ENCODE measurements around the gene CD55. TPM values are rescaled to one million over a fixed set of nuclear protein-coding genes. Genes with fewer than 3 reads are reported as not detected.
A peak's percentile ranks its signal among the peaks of the same experiment; 100 is the strongest.

CD55 gene
- 2.7 and 6.0 TPM in 2 replicates for total RNA-seq (2016; rRNA removed; fragmentation: Illumina TruSeq; extraction: Trizol)
- 0.79 and 0.91 TPM in 2 replicates for total RNA-seq (2016; cell fraction: cytosol; rRNA removed; fragmentation: Illumina TruSeq; extraction: Trizol; ENCODE audit: low read depth)
- 2.9 and 6.1 TPM in 2 replicates for total RNA-seq (2016; cell fraction: insoluble cytoplasmic fraction; rRNA removed; fragmentation: Illumina TruSeq; extraction: Trizol)
- 1.9 TPM in 2 replicates for total RNA-seq (2016; cell fraction: membrane; rRNA removed; fragmentation: Illumina TruSeq; extraction: Trizol)
- 7.4 and 8.5 TPM in 2 replicates for total RNA-seq (2016; cell fraction: nucleus; rRNA removed; fragmentation: Illumina TruSeq; extraction: Trizol)
- polyA plus RNA-seq (2011; rRNA removed), result 48.7 and 56.0 TPM in 2 replicates
- 28.9 and 51.0 TPM in 2 replicates for polyA plus RNA-seq (2011; cell fraction: cytosol; rRNA removed)
- polyA plus RNA-seq (2011; cell fraction: nucleus; rRNA removed), result 11.6 and 15.8 TPM in 2 replicates
- polyA plus RNA-seq (2012), result 36.4 and 48.7 TPM in 2 replicates
- 1.5 and 1.8 TPM in 2 replicates for polyA plus RNA-seq (2016; cell fraction: cytosol; fragmentation: Illumina TruSeq; extraction: Trizol; ENCODE audit: low read depth)
- polyA plus RNA-seq (2016; cell fraction: insoluble cytoplasmic fraction; fragmentation: Illumina TruSeq; extraction: Trizol; ENCODE audit: low read depth), result 4.6 and 4.8 TPM in 2 replicates
- polyA plus RNA-seq (2016; cell fraction: membrane; fragmentation: Illumina TruSeq; extraction: Trizol; ENCODE audit: low read depth), result 2.2 and 2.3 TPM in 2 replicates
- polyA plus RNA-seq (2016; cell fraction: nucleus; fragmentation: Illumina TruSeq; extraction: Trizol; ENCODE audit: insufficient read depth, low read depth), result 11.4 and 16.1 TPM in 2 replicates
- 17.0 and 617 TPM in 2 replicates for polyA minus RNA-seq (2011; rRNA and poly(A)+ RNA removed; ENCODE audit: low replicate concordance)
- polyA minus RNA-seq (2011; cell fraction: cytosol; rRNA and poly(A)+ RNA removed), result 24.7 and 25.8 TPM in 2 replicates
- 42.5 and 44.9 TPM in 2 replicates for polyA minus RNA-seq (2011; cell fraction: nucleus; rRNA and poly(A)+ RNA removed)
- Bru-seq, nascent RNA, result percentile 81 among the genes with signal in this experiment
- percentile 78 among the genes with signal in this experiment for BruChase-seq, experiment 1, labeled RNA remaining after a 6-hour chase
- percentile 74 among the genes with signal in this experiment for BruChase-seq, experiment 2, labeled RNA remaining after a 2-hour chase
- long read RNA-seq, experiment 1, partial matches to known transcripts, result 2 of 16 reads
- long read RNA-seq, experiment 1, other reads (novel, unspliced or antisense), result 9 of 16 reads
- long read RNA-seq, experiment 2, partial matches to known transcripts, result 16 of 85 reads
- long read RNA-seq, experiment 2, other reads (novel, unspliced or antisense), result 69 of 85 reads

- Histone ChIP-seq H3K9ac (ENCODE audit: insufficient read depth, low read depth, low read length) (peak within 1 kb of the TSS; percentile 85), H3K4me3 (replicated peaks in 1 of 3; ENCODE audit: insufficient read depth in 1 of 3, low read depth in 2 of 3, low read length in 3 of 3) (peak within 1 kb of the TSS; percentile 72 to 91 (median 83)), H3K9me3 (ENCODE audit: low read length) (no peaks in the 10 kb centered on the region), H3K27me3 (ENCODE audit: control insufficient read depth in 1 of 2, insufficient read depth in 2 of 2, low read length in 2 of 2) (no peaks in the 10 kb centered on the region; a peak in 2 of 5 replicates), H3K79me2 (ENCODE audit: insufficient read depth, low read length) (no peaks in the 10 kb centered on the region), H3K36me3 (replicated peaks in 1 of 2; ENCODE audit: control insufficient read depth in 1 of 2, insufficient read depth in 2 of 2, low read length in 2 of 2) (no peaks in the 10 kb centered on the region), H3K27ac (ENCODE audit: extremely low read length, insufficient read depth, low read length) (peak within 1 kb of the TSS; percentile 55), H4K20me1 (ENCODE audit: insufficient read depth, low read length) (no peaks in the 10 kb centered on the region), H2AFZ (ENCODE audit: low read length) (peak within 1 kb of the TSS; percentile 88), H3K4me1 (ENCODE audit: insufficient read depth, low read length) (peaks cover 14% of the 10 kb centered on the region; the same call in 1 of the 2 replicates), H3K4me2 (ENCODE audit: low read depth, low read length) (peak within 1 kb of the TSS; percentile 92)
- peak; percentile 68 for FAIRE-seq
- BruUV-seq (replicated peaks), result no TSS peak
- ChIA-PET POLR2A (interaction anchor here (0.6 to 2.2 kb wide), 22 partner anchors 9 to 296 kb away, joined by 3 to 25 read pairs (median 6); partner anchors contain the start of genes C1orf116, C4BPA, C4BPB and PFKFB2), CTCF (ENCODE audit: low intra/inter-chr PET ratio, low total read pairs) (interaction anchor here (1.0 kb wide), 1 partner anchor 237 kb away, joined by 3 read pairs; no protein-coding TSS in a partner anchor)
- peak; percentile 91 for DNase-seq (ENCODE audit: low spot score)
- in situ Hi-C loops (cut with HindIII; ENCODE audit: extremely low pct_ligation_motif_present, low pct_unique_long_range_greater_than_20kb) (no loop called here), intact Hi-C loops (cut with micrococcal nuclease; ENCODE audit: unreplicated experiment) (loop anchor here (1.0 to 5.0 kb wide), 3 partner anchors 80 to 234 kb away; partner anchors contain the start of gene C4BPB)
- peak; percentile 95 for ATAC-seq
- WGBS (ENCODE audit: low lambda C conversion rate), result 1% methylated on average over 36 of the region's 53 CpGs
- TF ChIP-seq ZNF710 (CRISPR knock-in tag; IDR thresholded peaks at IDR 0.05; ENCODE audit: borderline replicate concordance) (no peak; the same call in 1 of the 2 replicates), NCOR1 (IDR thresholded peaks at IDR 0.05; ENCODE audit: borderline replicate concordance, low read length) (no peak), SPEN (CRISPR knock-in tag; IDR thresholded peaks at IDR 0.05; ENCODE audit: low read depth) (peak; percentile 52; the same call in 1 of the 2 replicates), BRCA1 (CRISPR knock-in tag; IDR thresholded peaks at IDR 0.05) (no peak), STAG1 (CRISPR knock-in tag; IDR thresholded peaks at IDR 0.05) (peak; percentile 12; the same call in 1 of the 2 replicates), ZNF354B (CRISPR knock-in tag; IDR thresholded peaks at IDR 0.05) (no peak), ZNF607 (CRISPR knock-in tag; IDR thresholded peaks at IDR 0.05; ENCODE audit: borderline replicate concordance) (peak; percentile 63), POGK (CRISPR knock-in tag; conservative IDR thresholded peaks at IDR 0.05) (peak; percentile 81; the same call in 1 of the 2 replicates), ATF7 (IDR thresholded peaks at IDR 0.05) (no peak), ATF7 (CRISPR knock-in tag; IDR thresholded peaks at IDR 0.05) (no peak), ZNF615 (CRISPR knock-in tag; IDR thresholded peaks at IDR 0.05; ENCODE audit: borderline replicate concordance) (no peak), DRAP1 (CRISPR knock-in tag; IDR thresholded peaks at IDR 0.05) (peak; percentile 52; the same call in 1 of the 2 replicates)
These were observed at the start of gene CD55 for GRCh38 chr1:207321079-207321789. CD55 (plus strand) TSS chr1:207321678; CDS start chr1:207321766, 88 bp downstream.
